ENCODE measurements around the gene DHDH. TPM values are rescaled to one million over a fixed set of nuclear protein-coding genes. Genes with fewer than 3 reads are reported as not detected.

The DHDH gene
- total and polyA plus RNA-seq, 2 of the 13 experiments (the other 11 are each of a cell fraction or from before 2014, with no cell fraction given) = 0.13 to 0.91 TPM

- TF ChIP-seq MTF2 (CRISPR knock-in tag; IDR thresholded peaks at IDR 0.05; ENCODE audit: borderline replicate concordance) = no peak
- no peak; the same call in 1 of the 2 replicates for TF ChIP-seq ZNF280B (CRISPR knock-in tag; IDR thresholded peaks at IDR 0.05; ENCODE audit: borderline replicate concordance)
- TF ChIP-seq CHD4 (IDR thresholded peaks at IDR 0.05; ENCODE audit: borderline replicate concordance, low read length) = no peak
- TF ChIP-seq REPIN1 (CRISPR knock-in tag; IDR thresholded peaks at IDR 0.05; ENCODE audit: borderline replicate concordance, low read depth) = no peak
- peak; percentile 82; the same call in 1 of the 2 replicates for TF ChIP-seq ZNF749 (CRISPR knock-in tag; IDR thresholded peaks at IDR 0.05; ENCODE audit: borderline replicate concordance)
- no peak for TF ChIP-seq ZNF652 (CRISPR knock-in tag; IDR thresholded peaks at IDR 0.05; ENCODE audit: borderline replicate concordance, low read depth)
- TF ChIP-seq ZNF775 (CRISPR knock-in tag; IDR thresholded peaks at IDR 0.05; ENCODE audit: borderline replicate concordance) = no peak
- no peak for TF ChIP-seq ZNF337 (CRISPR knock-in tag; IDR thresholded peaks at IDR 0.05; ENCODE audit: borderline replicate concordance, low read depth)
- TF ChIP-seq SAP130 (CRISPR knock-in tag; IDR thresholded peaks at IDR 0.05; ENCODE audit: low read depth) = peak; percentile 96
- TF ChIP-seq RXRA (CRISPR knock-in tag; IDR thresholded peaks at IDR 0.05) = 0 out of 2 replicates have a peak, but pooled peaks have one; percentile 9
- TF ChIP-seq, protein P1, sequence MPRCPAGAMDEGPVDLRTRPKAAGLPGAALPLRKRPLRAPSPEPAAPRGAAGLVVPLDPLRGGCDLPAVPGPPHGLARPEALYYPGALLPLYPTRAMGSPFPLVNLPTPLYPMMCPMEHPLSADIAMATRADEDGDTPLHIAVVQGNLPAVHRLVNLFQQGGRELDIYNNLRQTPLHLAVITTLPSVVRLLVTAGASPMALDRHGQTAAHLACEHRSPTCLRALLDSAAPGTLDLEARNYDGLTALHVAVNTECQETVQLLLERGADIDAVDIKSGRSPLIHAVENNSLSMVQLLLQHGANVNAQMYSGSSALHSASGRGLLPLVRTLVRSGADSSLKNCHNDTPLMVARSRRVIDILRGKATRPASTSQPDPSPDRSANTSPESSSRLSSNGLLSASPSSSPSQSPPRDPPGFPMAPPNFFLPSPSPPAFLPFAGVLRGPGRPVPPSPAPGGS (CRISPR knock-in tag; IDR thresholded peaks at IDR 0.05) = peak; percentile 76; the same call in 1 of the 2 replicates
- TF ChIP-seq ZFP62 (CRISPR knock-in tag; IDR thresholded peaks at IDR 0.05) = no peak
- TF ChIP-seq MED8 (CRISPR knock-in tag; IDR thresholded peaks at IDR 0.05; ENCODE audit: insufficient replicate concordance) = peak; percentile 60
- peak; percentile 86 for TF ChIP-seq SALL2 (CRISPR knock-in tag; IDR thresholded peaks at IDR 0.05)
- no peak for TF ChIP-seq ZFYVE20 (CRISPR knock-in tag; IDR thresholded peaks at IDR 0.05; ENCODE audit: borderline replicate concordance, low read depth)
- TF ChIP-seq ZFY (CRISPR knock-in tag; IDR thresholded peaks at IDR 0.05) = peak; percentile 66
- TF ChIP-seq ZBTB7A (CRISPR knock-in tag; IDR thresholded peaks at IDR 0.05) = peak; percentile 82
- no peak for TF ChIP-seq KDM6A (CRISPR knock-in tag; IDR thresholded peaks at IDR 0.05; ENCODE audit: low read depth)
- no peak for TF ChIP-seq ZBTB8A (CRISPR knock-in tag; IDR thresholded peaks at IDR 0.05; ENCODE audit: borderline replicate concordance, low read depth)
- TF ChIP-seq ZNF746 (CRISPR knock-in tag; IDR thresholded peaks at IDR 0.05) = no peak
- TF ChIP-seq, protein P2, sequence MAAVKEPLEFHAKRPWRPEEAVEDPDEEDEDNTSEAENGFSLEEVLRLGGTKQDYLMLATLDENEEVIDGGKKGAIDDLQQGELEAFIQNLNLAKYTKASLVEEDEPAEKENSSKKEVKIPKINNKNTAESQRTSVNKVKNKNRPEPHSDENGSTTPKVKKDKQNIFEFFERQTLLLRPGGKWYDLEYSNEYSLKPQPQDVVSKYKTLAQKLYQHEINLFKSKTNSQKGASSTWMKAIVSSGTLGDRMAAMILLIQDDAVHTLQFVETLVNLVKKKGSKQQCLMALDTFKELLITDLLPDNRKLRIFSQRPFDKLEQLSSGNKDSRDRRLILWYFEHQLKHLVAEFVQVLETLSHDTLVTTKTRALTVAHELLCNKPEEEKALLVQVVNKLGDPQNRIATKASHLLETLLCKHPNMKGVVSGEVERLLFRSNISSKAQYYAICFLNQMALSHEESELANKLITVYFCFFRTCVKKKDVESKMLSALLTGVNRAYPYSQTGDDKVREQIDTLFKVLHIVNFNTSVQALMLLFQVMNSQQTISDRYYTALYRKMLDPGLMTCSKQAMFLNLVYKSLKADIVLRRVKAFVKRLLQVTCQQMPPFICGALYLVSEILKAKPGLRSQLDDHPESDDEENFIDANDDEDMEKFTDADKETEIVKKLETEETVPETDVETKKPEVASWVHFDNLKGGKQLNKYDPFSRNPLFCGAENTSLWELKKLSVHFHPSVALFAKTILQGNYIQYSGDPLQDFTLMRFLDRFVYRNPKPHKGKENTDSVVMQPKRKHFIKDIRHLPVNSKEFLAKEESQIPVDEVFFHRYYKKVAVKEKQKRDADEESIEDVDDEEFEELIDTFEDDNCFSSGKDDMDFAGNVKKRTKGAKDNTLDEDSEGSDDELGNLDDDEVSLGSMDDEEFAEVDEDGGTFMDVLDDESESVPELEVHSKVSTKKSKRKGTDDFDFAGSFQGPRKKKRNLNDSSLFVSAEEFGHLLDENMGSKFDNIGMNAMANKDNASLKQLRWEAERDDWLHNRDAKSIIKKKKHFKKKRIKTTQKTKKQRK (IDR thresholded peaks at IDR 0.05; ENCODE audit: low read length) = no peak
These were observed 21.3 kb downstream of the DHDH start, which contains the start of gene BAX (continued) for GRCh38 chr19:48954595-48955307.
